NB4 (cell line): ENCODE measurements around the gene MIER2.

Experiments used
- DNase-seq: peaks from one replicate; pipeline ENCODE4 v3.0.0; 2010; ENCODE audit warnings: low read depth
- H3K4me3 ChIP-seq: one replicate; pipeline ENCODE4 v1.5.1; 2011; ENCODE audit warnings: mild to moderate bottlenecking, low read depth, low read length, moderate library complexity
- CTCF ChIP-seq: IDR thresholded peaks from one replicate; pipeline ENCODE4 v1.5.1; 2012; ENCODE audit warnings: low read depth, low read length
- MAX ChIP-seq: IDR thresholded peaks from 2 replicates; pipeline ENCODE4 v1.6.1; 2011; ENCODE audit warnings: low read depth, low read length
- MYC ChIP-seq: IDR thresholded peaks from 2 replicates; pipeline ENCODE4 v1.6.1; 2011; ENCODE audit warnings: low read depth, low read length
- POLR2A ChIP-seq: IDR thresholded peaks from 2 replicates; pipeline ENCODE4 v1.6.1; 2011; ENCODE audit warnings: mild to moderate bottlenecking; ENCODE audit not compliant: insufficient read length; ENCODE audit errors: extremely low read depth

MIER2 gene

GRCh38 chr19:376111-376470 lies 31.5 kb upstream of the MIER2 start:
- DNase-seq: no peak
- TF ChIP-seq CTCF: no peak
- TF ChIP-seq POLR2A: no peak
- no peak for TF ChIP-seq MAX
- TF ChIP-seq MYC: no peak
- no peak overlapping the region for H3K4me3 ChIP-seq

- H3K4me3 ChIP-seq: no peak overlapping the region
- DNase-seq: no peak
- TF ChIP-seq CTCF: no peak
- TF ChIP-seq MAX: no peak
- TF ChIP-seq POLR2A: no peak
- TF ChIP-seq MYC: no peak
Observed at GRCh38 chr19:375395-376110, 31.0 kb upstream of the MIER2 start.

GRCh38 chr19:374886-375235 lies 30.3 kb upstream of the MIER2 start:
- TF ChIP-seq CTCF (no peak), MYC (no peak), MAX (no peak), POLR2A (no peak)
- no peak for DNase-seq
- no peak overlapping the region for H3K4me3 ChIP-seq

- TF ChIP-seq POLR2A: no peak
- TF ChIP-seq MYC: no peak
- TF ChIP-seq MAX: no peak
- TF ChIP-seq CTCF: no peak
- no peak for DNase-seq
- no peak overlapping the region for H3K4me3 ChIP-seq
Observed at GRCh38 chr19:374183-374885, 29.7 kb upstream of the MIER2 start.

- DNase-seq: no peak
- no peak overlapping the region for H3K4me3 ChIP-seq
- no peak for TF ChIP-seq MAX
- TF ChIP-seq POLR2A: no peak
- no peak for TF ChIP-seq CTCF
- TF ChIP-seq MYC: no peak
Observed at GRCh38 chr19:373391-374182, 29.0 kb upstream of the MIER2 start.
